ENCODE data around the gene PPP6R3.
A peak's percentile ranks its signal among the peaks of the same experiment; 100 is the strongest.
"Not testable (repeated sequence)": the region's sequence is repeated elsewhere in the genome, so short reads cannot be mapped to it uniquely, and the experiment has no call there.

The PPP6R3 gene

GRCh38 chr11:68591719-68592118, 131.2 kb downstream of the PPP6R3 start:
- no peak for DNase-seq (ENCODE audit: extremely low read depth in 1 of 2, low read depth in 1 of 2)

DNA sequence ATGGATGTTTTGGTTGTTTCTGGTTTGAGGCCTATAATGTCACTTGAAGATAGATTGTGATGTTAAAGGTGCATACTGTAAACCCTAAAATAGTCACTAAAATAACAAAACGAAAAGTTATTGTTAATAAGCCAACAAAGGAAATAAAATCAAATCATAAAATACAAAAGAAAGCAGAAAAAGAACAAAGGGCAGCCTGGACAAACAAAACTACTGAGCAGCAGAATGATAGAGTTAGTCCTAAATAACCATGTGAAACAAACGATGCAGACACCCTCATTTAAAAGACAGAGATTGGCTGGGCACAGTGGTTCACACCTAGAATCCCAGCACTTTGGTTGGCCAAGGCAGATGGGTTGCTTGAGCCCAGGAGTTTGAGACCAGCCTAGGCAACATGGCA, 132.9 kb downstream of the PPP6R3 start:
- DNase-seq (ENCODE audit: extremely low read depth in 1 of 2, low read depth in 1 of 2) = no peak

GRCh38 chr11:68594123-68594522, 133.6 kb downstream of the PPP6R3 start:
- no peak for DNase-seq (ENCODE audit: extremely low read depth in 1 of 2, low read depth in 1 of 2)

GRCh38 chr11:68596231-68596630, 135.7 kb downstream of the PPP6R3 start:
- DNase-seq (ENCODE audit: extremely low read depth in 1 of 2, low read depth in 1 of 2) = no peak

DNA sequence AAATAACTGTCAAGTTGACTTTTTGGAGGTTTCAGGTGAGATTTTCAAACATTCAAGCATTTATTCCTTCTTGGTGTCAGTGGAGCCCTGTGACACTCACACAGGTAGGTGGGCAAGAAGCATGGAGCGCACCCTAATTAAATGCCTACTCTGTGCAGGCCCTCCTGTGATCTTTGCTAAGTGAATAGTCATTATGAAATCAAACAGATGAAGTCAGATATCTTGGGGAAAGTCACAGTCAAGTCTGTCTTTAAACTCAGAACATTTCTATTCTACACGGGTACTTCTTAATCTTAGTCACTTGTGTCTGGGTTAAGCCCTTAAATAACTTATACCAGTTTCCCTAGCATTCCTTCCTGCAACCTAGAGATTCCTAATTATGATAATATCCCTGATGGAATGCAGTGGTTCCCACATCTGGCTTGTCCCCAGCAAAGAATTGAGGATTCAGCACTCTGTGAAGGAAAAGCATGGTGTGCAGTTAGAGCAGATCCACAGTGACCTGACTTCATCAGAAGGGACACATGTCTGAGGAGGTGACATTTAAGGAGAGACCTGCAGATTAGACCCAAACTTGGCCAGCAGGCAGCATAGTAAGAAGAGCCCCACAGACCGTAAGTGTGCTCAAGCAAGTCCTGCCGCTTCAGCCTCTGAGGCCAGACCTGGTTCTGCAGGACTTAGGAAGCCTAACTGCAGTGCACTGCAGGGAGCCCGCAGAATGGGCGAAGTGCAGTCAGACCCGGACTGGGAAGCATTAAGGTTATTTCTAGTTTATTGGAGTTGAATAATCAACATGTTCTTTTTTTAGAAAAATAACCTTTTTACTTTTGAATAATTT, 138.5 kb downstream of the PPP6R3 start:
- DNase-seq (ENCODE audit: extremely low read depth in 1 of 2, low read depth in 1 of 2) = no peak

GRCh38 chr11:68601147-68601546, 140.6 kb downstream of the PPP6R3 start:
- no peak for DNase-seq (ENCODE audit: extremely low read depth in 1 of 2, low read depth in 1 of 2)

DNA sequence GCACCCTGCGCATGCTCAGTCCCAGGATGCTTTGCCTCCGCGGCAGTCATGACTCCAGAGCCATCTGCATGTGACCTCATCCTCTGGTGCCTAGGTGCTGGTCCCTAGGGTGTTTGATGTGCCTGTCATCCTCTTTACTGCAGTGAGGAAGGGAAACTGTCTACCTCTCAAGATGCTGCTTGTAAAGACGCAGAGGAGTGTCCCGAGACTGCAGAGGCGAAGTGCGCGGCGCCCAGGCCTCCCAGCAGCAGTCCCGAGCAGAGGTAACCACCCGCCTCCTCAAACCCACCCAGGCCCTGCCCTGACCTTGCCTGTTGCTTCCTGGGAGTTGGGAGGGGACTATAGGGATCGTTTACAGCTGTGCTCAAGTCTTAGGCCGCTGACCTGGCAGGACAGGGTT, 149.2 kb downstream of the PPP6R3 start:
- DNase-seq (ENCODE audit: extremely low read depth in 1 of 2, low read depth in 1 of 2) = no peak

DNA sequence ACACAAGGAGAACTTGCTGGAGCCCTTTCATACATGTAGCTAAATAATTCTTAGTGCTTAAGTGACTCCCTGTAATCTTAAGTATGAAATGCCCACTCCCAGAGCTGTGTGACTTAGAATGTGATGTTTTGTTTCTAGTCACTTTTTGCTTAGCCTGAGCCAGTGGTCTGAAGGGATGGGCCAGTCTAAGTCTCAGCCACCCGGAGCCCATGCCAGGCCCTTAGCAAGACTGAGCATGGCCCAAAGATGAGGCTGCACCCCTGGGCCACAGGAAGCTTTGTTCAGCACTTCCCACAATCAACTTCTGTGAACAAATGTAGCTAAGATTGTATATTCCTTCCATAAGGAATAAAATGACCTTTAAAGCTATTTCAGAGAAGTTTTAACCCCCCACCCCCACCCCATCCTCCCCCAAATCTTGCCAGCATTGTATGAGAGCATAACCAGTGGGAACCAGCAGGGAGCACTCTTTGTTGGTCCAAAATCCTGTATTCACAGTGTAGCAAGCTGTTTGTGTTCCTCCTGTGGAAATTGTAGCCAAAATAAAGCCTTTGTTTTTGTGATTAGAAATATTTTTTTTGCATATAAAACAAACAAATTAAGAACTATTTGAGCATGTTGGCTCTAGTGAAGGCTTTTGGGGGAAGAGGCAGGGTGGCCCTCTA, 150.0 kb downstream of the PPP6R3 start:
- no peak for DNase-seq (ENCODE audit: extremely low read depth in 1 of 2, low read depth in 1 of 2)

GRCh38 chr11:68615657-68616056, 155.1 kb downstream of the PPP6R3 start:
- no peak for DNase-seq (ENCODE audit: extremely low read depth in 1 of 2, low read depth in 1 of 2)

DNA sequence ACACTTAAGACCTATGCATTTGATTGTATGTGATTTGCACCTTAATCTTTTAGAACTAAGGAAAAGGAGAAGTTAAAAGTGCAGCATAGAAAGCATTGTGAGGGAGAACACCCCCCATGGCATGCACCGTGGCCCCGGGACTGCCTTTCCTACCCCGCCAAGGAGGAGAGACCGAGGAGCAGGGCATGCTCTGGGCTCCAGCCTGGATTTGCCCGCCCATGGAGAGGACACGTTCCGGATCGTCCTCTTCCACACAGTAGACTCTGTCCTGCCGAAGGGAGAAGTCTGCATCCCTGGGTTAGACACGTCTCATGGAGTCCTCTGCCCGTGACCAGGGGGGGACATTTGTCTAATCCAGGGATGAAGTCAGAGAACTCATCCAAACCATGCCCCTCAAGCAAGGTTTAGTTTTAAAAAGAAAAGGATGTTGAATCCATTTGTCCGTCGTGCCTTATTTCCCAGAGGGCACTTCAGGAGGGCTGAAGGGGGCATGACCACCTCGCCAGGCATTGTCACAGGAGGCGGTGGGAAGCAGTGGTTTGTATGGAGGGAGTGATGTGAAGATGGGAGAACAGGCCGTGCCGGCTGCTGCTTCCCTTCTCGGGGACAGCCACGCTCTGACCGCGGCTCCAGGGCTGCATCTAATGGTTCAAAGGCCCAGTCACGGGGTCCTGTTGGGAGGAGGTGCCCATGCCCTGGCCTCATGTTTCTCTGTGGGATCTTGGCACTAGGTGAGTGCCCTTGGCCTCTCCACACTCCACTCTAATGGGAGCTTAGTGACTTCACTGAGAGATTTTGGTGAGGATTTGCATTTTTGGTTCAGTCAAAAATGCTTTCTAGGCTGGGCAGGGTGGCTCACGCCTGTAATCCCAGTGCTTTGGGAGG, 157.6 kb downstream of the PPP6R3 start:
- DNase-seq (ENCODE audit: extremely low read depth in 1 of 2, low read depth in 1 of 2) = no peak

GRCh38 chr11:68621826-68622225, 161.3 kb downstream of the PPP6R3 start:
- no peak for DNase-seq (ENCODE audit: extremely low read depth in 1 of 2, low read depth in 1 of 2)

DNA sequence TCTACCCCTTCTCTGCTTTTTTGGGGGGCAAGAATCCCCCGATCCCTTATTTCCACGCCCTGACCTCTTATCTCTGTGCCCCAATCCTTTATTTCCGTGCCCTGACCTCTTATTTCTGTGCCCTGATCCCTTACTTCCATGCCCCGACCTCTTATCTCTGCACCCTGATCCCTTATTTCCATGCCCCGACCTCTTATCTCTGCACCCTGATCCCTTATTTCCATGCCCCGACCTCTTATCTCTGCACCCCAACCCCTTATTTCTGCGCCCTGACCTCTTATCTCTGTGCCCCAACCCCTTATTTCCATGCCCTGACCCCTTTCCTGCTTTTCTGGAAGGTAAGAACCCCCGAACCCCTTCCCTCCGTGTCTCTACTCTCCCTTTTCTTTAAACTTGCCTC, 163.2 kb downstream of the PPP6R3 start:
- DNase-seq (ENCODE audit: extremely low read depth in 1 of 2, low read depth in 1 of 2) = not testable (repeated sequence)

DNA sequence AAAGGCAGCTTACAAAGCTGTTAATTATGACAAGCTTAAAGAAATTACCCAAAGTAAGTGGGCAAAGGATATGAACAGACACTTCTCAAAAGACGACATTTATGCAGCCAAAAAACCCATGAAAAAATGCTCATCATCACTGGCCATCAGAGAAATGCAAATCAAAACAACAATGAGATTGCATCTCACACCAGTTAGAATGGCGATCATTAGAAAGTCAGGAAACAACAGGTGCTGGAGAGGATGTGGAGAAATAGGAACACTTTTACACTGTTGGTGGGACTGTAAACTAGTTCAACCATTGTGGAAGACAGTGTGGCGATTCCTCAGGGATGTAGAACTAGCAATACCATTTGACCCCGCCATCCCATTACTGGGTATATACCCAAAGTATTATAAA, 164.5 kb downstream of the PPP6R3 start:
- DNase-seq (ENCODE audit: extremely low read depth in 1 of 2, low read depth in 1 of 2) = not testable (repeated sequence)

DNA sequence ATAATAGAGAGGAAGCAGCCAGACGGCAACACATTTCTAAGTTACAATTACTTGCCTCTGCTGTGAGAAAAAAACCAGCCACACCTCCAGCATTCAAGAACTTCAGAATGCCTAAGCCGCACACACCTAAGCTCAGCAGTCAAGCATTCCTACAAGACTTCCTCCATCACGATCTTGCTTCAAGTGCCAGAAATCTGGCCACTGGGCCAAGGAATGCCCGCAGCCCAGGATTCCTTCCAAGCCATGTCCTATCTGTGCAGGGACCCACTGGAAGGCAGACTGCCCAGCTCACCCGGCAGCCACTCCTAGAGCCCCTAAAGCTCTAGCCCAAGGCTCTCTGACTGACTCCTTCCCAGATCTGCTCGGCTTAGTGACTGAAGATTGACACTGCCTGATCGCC, 165.7 kb downstream of the PPP6R3 start:
- not testable (repeated sequence) for DNase-seq (ENCODE audit: extremely low read depth in 1 of 2, low read depth in 1 of 2)

- not testable (repeated sequence) for DNase-seq (ENCODE audit: extremely low read depth in 1 of 2, low read depth in 1 of 2)
Measured at GRCh38 chr11:68628837-68629236, 168.3 kb downstream of the PPP6R3 start.

DNA sequence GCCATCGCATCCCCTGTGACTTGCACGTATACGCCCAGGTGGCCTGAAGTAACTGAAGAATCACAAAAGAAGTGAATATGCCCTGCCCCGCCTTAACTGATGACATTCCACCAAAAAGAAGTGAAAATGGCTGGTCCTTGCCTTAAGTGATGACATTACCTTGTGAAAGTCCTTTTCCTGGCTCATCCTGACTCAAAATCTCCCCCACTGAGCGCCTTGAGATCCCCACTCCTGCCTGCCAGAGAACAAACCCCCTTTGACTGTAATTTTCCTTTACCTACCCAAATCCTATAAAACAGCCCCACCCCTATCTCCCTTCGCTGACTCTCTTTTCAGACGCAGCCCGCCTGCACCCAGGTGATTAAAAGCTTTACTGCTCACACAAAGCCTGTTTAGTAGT, 171.8 kb downstream of the PPP6R3 start:
- not testable (repeated sequence) for DNase-seq (ENCODE audit: extremely low read depth in 1 of 2, low read depth in 1 of 2)

- DNase-seq (ENCODE audit: extremely low read depth in 1 of 2, low read depth in 1 of 2) = peak in 1 of 2 donors; percentile 14
Measured at GRCh38 chr11:68632802-68633201, 172.2 kb downstream of the PPP6R3 start.

DNA sequence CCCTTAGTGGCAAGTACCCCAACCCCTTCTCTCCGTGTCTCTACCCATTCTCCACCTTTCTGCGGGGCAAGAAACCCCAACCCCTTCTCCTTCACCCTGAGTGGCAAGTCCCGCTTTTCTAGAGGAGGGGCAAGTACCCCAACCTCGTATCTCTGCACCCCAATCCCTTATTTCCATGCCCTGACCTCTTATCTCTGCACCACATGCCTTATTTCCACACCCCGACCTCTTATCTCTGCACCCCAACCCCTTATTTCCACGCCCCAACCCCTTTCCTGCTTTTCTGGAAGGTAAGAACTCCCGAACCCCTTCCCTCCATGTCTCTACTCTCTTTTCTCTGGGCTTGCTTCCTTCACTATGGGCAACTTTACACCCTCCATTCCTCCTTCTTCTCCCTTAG, 174.1 kb downstream of the PPP6R3 start:
- DNase-seq (ENCODE audit: extremely low read depth in 1 of 2, low read depth in 1 of 2) = not testable (repeated sequence)

GRCh38 chr11:68635172-68635571, 174.6 kb downstream of the PPP6R3 start:
- not testable (repeated sequence) for DNase-seq (ENCODE audit: extremely low read depth in 1 of 2, low read depth in 1 of 2)

GRCh38 chr11:68635883-68636282, 175.3 kb downstream of the PPP6R3 start:
- not testable (repeated sequence) for DNase-seq (ENCODE audit: extremely low read depth in 1 of 2, low read depth in 1 of 2)

- DNase-seq (ENCODE audit: extremely low read depth in 1 of 2, low read depth in 1 of 2) = not testable (repeated sequence)
Measured at GRCh38 chr11:68639322-68639721, 178.8 kb downstream of the PPP6R3 start.

Data from activated CD8-positive, alpha-beta memory T cell treated with anti-CD3 and anti-CD28 coated beads for 1 hour (primary cell).